Muscle layer of duodenum (tissue), 2 donors: ENCODE results near the gene GAP43.
A peak's percentile ranks its signal among the peaks of the same experiment; 100 is the strongest.

ENCODE experiments used
- H3K27ac ChIP-seq: one replicate; pipeline ENCODE4 v1.7.0; 2013; ENCODE audit warnings: mild to moderate bottlenecking, low read length
- H3K27me3 ChIP-seq: one replicate; pipeline ENCODE4 v1.7.0; 2013; ENCODE audit warnings: low read depth, mild to moderate bottlenecking, control low read depth, low read length
- H3K36me3 ChIP-seq, 2 donors: one replicate each; pipeline ENCODE4 v1.7.0; 2013; ENCODE audit warnings: low read length in 2 of 2, control low read depth in 1 of 2, mild to moderate bottlenecking in 1 of 2; ENCODE audit not compliant: insufficient read depth in 2 of 2, control insufficient read depth in 1 of 2
- H3K4me1 ChIP-seq, 2 donors: one replicate each; pipeline ENCODE4 v1.7.0; 2013; ENCODE audit warnings: low read length in 2 of 2, mild to moderate bottlenecking in 2 of 2, control low read depth in 1 of 2, moderate library complexity in 1 of 2; ENCODE audit not compliant: insufficient read depth in 2 of 2, control insufficient read depth in 1 of 2
- H3K4me3 ChIP-seq, 2 donors: one replicate each; pipeline ENCODE4 v1.7.0; 2013; ENCODE audit warnings: low read length in 2 of 2, low read depth in 1 of 2, mild to moderate bottlenecking in 1 of 2
- H3K9me3 ChIP-seq, 2 donors: one replicate each; pipeline ENCODE4 v1.7.0; 2013; ENCODE audit warnings: low read length in 2 of 2, control low read depth in 1 of 2, mild to moderate bottlenecking in 1 of 2; ENCODE audit not compliant: control insufficient read depth in 1 of 2
- donor health status: healthy.

GAP43 gene

GRCh38 chr3:115602194-115602593 is 21.1 kb upstream of the GAP43 start:
- Histone ChIP-seq H3K36me3 (no peaks in the 10 kb centered on the region), H3K4me3 (no peak overlapping the region), H3K27ac (no peak overlapping the region), H3K27me3 (no peaks in the 10 kb centered on the region), H3K9me3 (no peaks in the 10 kb centered on the region), H3K4me1 (no peaks in the 10 kb centered on the region)

- no peak overlapping the region for H3K27ac ChIP-seq
- no peaks in the 10 kb centered on the region for H3K9me3 ChIP-seq
- H3K27me3 ChIP-seq: no peaks in the 10 kb centered on the region
- no peaks in the 10 kb centered on the region for H3K36me3 ChIP-seq
- H3K4me1 ChIP-seq: no peaks in the 10 kb centered on the region
- no peak overlapping the region for H3K4me3 ChIP-seq
Measured at GRCh38 chr3:115611630-115612029, 11.7 kb upstream of the GAP43 start.

GRCh38 chr3:115615001-115615814 is 8.1 kb upstream of the GAP43 start:
- Histone ChIP-seq H3K27ac (no peak overlapping the region), H3K36me3 (no peaks in the 10 kb centered on the region), H3K4me3 (no peak overlapping the region), H3K4me1 (no peaks in the 10 kb centered on the region), H3K27me3 (no peaks in the 10 kb centered on the region), H3K9me3 (no peaks in the 10 kb centered on the region)

DNA sequence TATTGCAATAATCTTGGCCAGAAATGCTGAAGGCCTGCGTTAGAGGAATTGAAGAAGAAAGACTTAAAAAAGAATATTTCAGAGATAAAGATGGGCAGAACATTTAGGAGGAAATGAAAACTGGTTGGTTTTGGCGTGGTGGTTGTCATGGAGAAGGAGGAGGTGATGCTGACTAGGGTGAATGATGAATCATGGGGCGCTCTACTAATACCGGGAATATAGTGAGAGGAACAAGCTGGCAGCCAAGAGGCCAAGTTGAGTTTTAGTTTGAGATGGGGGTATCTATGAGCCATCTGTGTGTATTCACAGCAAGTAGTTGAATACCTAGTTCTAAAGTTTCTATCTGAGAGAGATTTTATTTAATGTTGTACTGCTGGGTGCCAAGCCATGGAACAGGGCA is 6.8 kb upstream of the GAP43 start:
- H3K4me1 ChIP-seq: no peaks in the 10 kb centered on the region
- no peaks in the 10 kb centered on the region for H3K9me3 ChIP-seq
- no peak overlapping the region for H3K27ac ChIP-seq
- no peaks in the 10 kb centered on the region for H3K36me3 ChIP-seq
- H3K27me3 ChIP-seq: no peaks in the 10 kb centered on the region
- no peak overlapping the region for H3K4me3 ChIP-seq

GRCh38 chr3:115617591-115617990 is 5.7 kb upstream of the GAP43 start:
- H3K27me3 ChIP-seq: no peaks in the 10 kb centered on the region
- H3K9me3 ChIP-seq: no peaks in the 10 kb centered on the region
- no peaks in the 10 kb centered on the region for H3K4me1 ChIP-seq
- H3K27ac ChIP-seq: no peak overlapping the region
- H3K36me3 ChIP-seq: no peaks in the 10 kb centered on the region
- no peak overlapping the region for H3K4me3 ChIP-seq

- H3K4me1 ChIP-seq: peaks cover 0 to 12% of the 10 kb centered on the region in 2 donors
- peak overlapping the region; percentile 60 to 66 for H3K4me3 ChIP-seq
- no peaks in the 10 kb centered on the region for H3K36me3 ChIP-seq
- peaks cover 4% of the 10 kb centered on the region for H3K27me3 ChIP-seq
- no peak overlapping the region for H3K27ac ChIP-seq
- H3K9me3 ChIP-seq: no peaks in the 10 kb centered on the region
Measured at GRCh38 chr3:115624029-115624741, 875 bp downstream of the GAP43 start.

DNA sequence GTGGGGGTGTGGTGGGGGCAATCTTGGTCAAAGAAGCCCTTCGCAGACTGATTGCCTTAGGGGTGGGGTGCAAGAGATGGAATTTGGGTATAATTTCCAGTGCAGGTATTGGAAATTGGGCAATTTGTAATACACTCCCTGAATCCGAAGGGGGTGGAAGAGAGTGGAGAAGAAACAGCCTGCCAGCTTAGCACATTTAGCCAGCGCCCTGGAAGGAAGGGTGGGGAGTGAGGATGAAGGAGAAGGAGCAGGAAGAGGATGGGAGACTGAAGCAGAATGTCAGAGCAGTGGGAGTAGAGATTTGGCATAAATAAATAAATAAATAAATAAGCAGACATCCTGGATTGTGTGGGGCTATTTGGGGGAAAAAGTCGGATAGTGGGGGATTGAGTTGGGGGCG is 1.6 kb downstream of the GAP43 start:
- peaks cover 0 to 12% of the 10 kb centered on the region in 2 donors for H3K4me1 ChIP-seq
- no peaks in the 10 kb centered on the region for H3K9me3 ChIP-seq
- no peak overlapping the region for H3K27ac ChIP-seq
- H3K36me3 ChIP-seq: no peaks in the 10 kb centered on the region
- H3K4me3 ChIP-seq: no peak overlapping the region
- H3K27me3 ChIP-seq: peaks cover 4% of the 10 kb centered on the region

- H3K9me3 ChIP-seq: no peaks in the 10 kb centered on the region
- H3K4me3 ChIP-seq: no peak overlapping the region
- no peaks in the 10 kb centered on the region for H3K36me3 ChIP-seq
- peaks cover 4% of the 10 kb centered on the region for H3K27me3 ChIP-seq
- peaks cover 0 to 12% of the 10 kb centered on the region in 2 donors for H3K4me1 ChIP-seq
- no peak overlapping the region for H3K27ac ChIP-seq
Measured at GRCh38 chr3:115626006-115626409, 2.7 kb downstream of the GAP43 start.

GRCh38 chr3:115626721-115627120 is 3.4 kb downstream of the GAP43 start:
- no peaks in the 10 kb centered on the region for H3K9me3 ChIP-seq
- H3K36me3 ChIP-seq: no peaks in the 10 kb centered on the region
- H3K4me1 ChIP-seq: peaks cover 0 to 12% of the 10 kb centered on the region in 2 donors
- no peak overlapping the region for H3K4me3 ChIP-seq
- no peak overlapping the region for H3K27ac ChIP-seq
- peaks cover 4% of the 10 kb centered on the region for H3K27me3 ChIP-seq

DNA sequence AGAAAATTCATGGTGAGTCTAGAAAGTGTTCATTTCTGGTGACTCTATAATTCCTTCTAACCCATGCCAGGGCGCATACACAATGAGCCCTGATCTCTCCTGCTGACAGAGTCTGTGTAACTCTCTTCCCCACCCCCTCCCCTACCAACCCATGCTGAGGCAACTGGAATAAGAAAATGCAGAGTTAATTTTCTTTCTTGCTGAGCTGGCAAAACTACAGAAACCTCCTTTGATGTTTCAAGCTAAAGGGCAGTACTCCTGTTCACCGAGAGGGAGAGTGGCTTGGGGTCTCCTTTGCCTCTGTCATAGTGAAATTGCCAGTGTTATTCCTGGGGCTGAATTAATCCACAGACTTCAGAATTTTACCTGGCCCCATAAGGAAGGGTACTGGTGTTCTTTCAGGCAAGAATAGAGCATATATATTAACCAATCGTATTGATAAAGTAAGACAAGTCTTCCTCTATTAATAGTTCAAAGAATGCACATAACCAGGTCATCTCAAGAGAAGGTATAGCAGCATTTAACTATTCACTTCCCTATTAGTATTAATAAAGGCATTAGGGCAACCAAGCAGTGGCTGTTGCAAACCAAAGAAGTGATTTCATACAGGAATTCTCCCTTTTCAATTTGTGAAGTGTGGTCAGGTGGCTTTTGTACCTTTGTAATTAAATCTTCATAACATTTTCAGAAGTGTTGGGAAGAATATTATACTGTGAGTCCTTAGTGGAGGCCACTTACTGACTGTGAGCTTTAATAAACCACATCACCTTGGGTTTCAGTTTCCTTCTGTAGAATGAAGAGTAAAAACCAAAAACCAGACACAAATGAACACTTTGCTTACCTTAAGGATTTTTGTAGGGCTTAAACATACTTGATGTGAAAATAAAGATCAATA is 4.1 kb downstream of the GAP43 start:
- H3K4me3 ChIP-seq: no peak overlapping the region
- H3K9me3 ChIP-seq: no peaks in the 10 kb centered on the region
- H3K36me3 ChIP-seq: no peaks in the 10 kb centered on the region
- peaks cover 0 to 12% of the 10 kb centered on the region in 2 donors for H3K4me1 ChIP-seq
- no peak overlapping the region for H3K27ac ChIP-seq
- H3K27me3 ChIP-seq: peaks cover 4% of the 10 kb centered on the region

- H3K36me3 ChIP-seq: no peaks in the 10 kb centered on the region
- no peak overlapping the region for H3K4me3 ChIP-seq
- H3K27ac ChIP-seq: no peak overlapping the region
- peaks cover 4% of the 10 kb centered on the region for H3K27me3 ChIP-seq
- H3K4me1 ChIP-seq: peaks cover 0 to 12% of the 10 kb centered on the region in 2 donors
- no peaks in the 10 kb centered on the region for H3K9me3 ChIP-seq
Measured at GRCh38 chr3:115628075-115628412, 4.7 kb downstream of the GAP43 start.
